Measurements from ENCODE around the gene ZNF664. TPM values are rescaled to one million over a fixed set of nuclear protein-coding genes. Genes with fewer than 3 reads are reported as not detected.

Gene ZNF664
- total RNA-seq, 2 experiments from 2014 or later: 13.4 to 19.0 TPM

DNA sequence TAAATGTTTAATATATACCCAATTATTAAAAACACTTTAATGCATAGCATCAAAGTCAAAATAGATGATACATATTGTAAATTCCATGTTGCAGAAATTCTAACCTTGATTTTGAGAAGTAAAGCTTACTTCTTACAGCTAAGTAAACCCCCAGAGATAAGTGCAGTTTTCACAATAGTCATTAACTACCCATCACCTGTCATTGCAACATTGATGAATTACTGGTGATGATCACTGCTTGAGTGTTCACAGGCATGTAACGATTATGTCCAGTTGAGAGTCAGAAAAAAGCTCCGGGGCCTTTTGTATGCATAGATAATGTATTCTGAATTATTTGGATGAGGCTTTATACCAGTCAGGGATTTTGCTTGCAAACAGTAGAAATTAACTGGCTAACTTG lies 67.7 kb downstream of the ZNF664 start:
- Mint-ChIP-seq H3K4me1 (ENCODE audit: low read depth) (peaks cover 7% of the 10 kb centered on the region), H3K9me3 (no peaks in the 10 kb centered on the region), H3K4me3 (no peak overlapping the region), H3K36me3 (ENCODE audit: low read depth) (no peaks in the 10 kb centered on the region), H3K27me3 (peaks cover 9% of the 10 kb centered on the region), H3K27ac (no peak overlapping the region)
- Histone ChIP-seq H3K9me3 (ENCODE audit: control insufficient read depth in 1 of 2, insufficient read depth in 1 of 2, low read length in 2 of 2) (no peaks in the 10 kb centered on the region), H3K27me3 (ENCODE audit: control insufficient read depth in 1 of 2, insufficient read depth in 2 of 2, low read length in 2 of 2) (peaks cover 0 to 5% of the 10 kb centered on the region in 2 experiments), H3K4me1 (ENCODE audit: insufficient read depth, low read length) (peaks cover 8% of the 10 kb centered on the region), H3K36me3 (ENCODE audit: insufficient read depth, low read length) (no peaks in the 10 kb centered on the region), H3K27ac (ENCODE audit: low read depth in 1 of 2, low read length in 2 of 2) (no peak overlapping the region), H3K4me3 (ENCODE audit: low read length) (no peak overlapping the region)
- TF ChIP-seq, protein P1, sequence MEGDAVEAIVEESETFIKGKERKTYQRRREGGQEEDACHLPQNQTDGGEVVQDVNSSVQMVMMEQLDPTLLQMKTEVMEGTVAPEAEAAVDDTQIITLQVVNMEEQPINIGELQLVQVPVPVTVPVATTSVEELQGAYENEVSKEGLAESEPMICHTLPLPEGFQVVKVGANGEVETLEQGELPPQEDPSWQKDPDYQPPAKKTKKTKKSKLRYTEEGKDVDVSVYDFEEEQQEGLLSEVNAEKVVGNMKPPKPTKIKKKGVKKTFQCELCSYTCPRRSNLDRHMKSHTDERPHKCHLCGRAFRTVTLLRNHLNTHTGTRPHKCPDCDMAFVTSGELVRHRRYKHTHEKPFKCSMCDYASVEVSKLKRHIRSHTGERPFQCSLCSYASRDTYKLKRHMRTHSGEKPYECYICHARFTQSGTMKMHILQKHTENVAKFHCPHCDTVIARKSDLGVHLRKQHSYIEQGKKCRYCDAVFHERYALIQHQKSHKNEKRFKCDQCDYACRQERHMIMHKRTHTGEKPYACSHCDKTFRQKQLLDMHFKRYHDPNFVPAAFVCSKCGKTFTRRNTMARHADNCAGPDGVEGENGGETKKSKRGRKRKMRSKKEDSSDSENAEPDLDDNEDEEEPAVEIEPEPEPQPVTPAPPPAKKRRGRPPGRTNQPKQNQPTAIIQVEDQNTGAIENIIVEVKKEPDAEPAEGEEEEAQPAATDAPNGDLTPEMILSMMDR (IDR thresholded peaks at IDR 0.05): no peak
- CTCF ChIA-PET: interaction anchor here (1.1 kb wide), 1 partner anchor 8 kb away, joined by 3 read pairs; no protein-coding TSS in a partner anchor
- no peak for DNase-seq
- intact Hi-C loops (cut with DNase I, micrococcal nuclease): no loop called here
- no peak for ATAC-seq (ENCODE audit: poor library complexity)
- POLR2A ChIA-PET: no interaction called here

DNA sequence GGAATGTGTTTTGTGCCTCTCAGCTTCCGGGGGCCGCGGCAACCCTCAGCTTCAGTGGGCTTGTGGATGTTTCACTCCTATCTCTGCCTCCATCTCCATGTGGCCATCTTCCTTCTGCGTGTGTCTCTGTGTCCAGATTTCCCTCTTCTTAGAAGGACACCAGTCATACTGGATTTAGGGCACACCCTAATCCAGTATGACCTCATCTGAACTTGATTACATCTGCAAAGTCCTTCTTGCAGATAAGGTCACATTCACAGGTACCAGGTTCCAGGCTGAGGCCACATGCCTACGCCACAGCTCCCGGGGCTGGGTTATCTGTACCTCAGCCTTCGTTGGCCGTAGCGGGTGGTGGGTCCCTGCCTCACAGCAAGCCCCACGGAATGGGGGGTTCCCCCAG lies 68.9 kb downstream of the ZNF664 start:
- Mint-ChIP-seq H3K4me1 (ENCODE audit: low read depth) (peaks cover 7% of the 10 kb centered on the region), H3K9me3 (no peaks in the 10 kb centered on the region), H3K4me3 (no peak overlapping the region), H3K27ac (no peak overlapping the region), H3K36me3 (ENCODE audit: low read depth) (no peaks in the 10 kb centered on the region), H3K27me3 (peaks cover 9% of the 10 kb centered on the region)
- ATAC-seq (ENCODE audit: poor library complexity) (no peak), DNase-seq (no peak)
- TF ChIP-seq, protein P1 (IDR thresholded peaks at IDR 0.05): no peak
- ChIA-PET CTCF (no interaction called here), POLR2A (no interaction called here)
- Histone ChIP-seq H3K4me3 (ENCODE audit: low read length) (no peak overlapping the region), H3K27ac (ENCODE audit: low read depth in 1 of 2, low read length in 2 of 2) (no peak overlapping the region), H3K9me3 (ENCODE audit: control insufficient read depth in 1 of 2, insufficient read depth in 1 of 2, low read length in 2 of 2) (peaks cover 0 to 5% of the 10 kb centered on the region in 2 experiments), H3K4me1 (ENCODE audit: insufficient read depth, low read length) (peaks cover 8% of the 10 kb centered on the region), H3K36me3 (ENCODE audit: insufficient read depth, low read length) (no peaks in the 10 kb centered on the region), H3K27me3 (ENCODE audit: control insufficient read depth in 1 of 2, insufficient read depth in 2 of 2, low read length in 2 of 2) (peaks cover 0 to 5% of the 10 kb centered on the region in 2 experiments)
- intact Hi-C loops (cut with DNase I, micrococcal nuclease): no loop called here

DNA sequence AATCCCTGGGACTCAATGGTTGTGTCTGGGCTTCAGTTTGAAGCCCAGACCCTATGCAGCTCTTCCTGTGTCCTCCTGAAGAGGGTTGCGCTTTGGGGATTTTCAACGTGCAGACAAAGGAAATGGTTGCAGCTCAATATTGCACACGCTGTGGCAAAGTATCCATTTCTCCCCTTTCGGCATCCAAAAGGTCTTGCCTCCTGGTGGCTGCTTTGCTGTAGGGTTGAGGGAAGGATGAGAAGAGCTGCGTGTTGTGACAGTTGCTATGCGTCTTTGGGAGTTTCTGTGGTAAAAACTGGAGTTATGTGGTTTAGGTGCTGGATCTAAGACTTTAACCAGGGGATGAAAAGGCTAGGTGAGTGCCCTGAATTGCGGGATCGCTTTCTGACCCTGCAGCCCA lies 71.0 kb downstream of the ZNF664 start:
- peaks cover 6% of the 10 kb centered on the region for H3K9me3 Mint-ChIP-seq
- peaks cover 3% of the 10 kb centered on the region for H3K36me3 Mint-ChIP-seq (ENCODE audit: low read depth)
- ATAC-seq (ENCODE audit: poor library complexity) (no peak), DNase-seq (no peak)
- Histone ChIP-seq H3K27me3 (ENCODE audit: control insufficient read depth in 1 of 2, insufficient read depth in 2 of 2, low read length in 2 of 2) (peaks cover 0 to 5% of the 10 kb centered on the region in 2 experiments), H3K9me3 (ENCODE audit: control insufficient read depth in 1 of 2, insufficient read depth in 1 of 2, low read length in 2 of 2) (peaks cover 2 to 15% of the 10 kb centered on the region in 2 experiments), H3K36me3 (ENCODE audit: insufficient read depth, low read length) (no peaks in the 10 kb centered on the region), H3K4me3 (ENCODE audit: low read length) (no peak overlapping the region), H3K27ac (ENCODE audit: low read depth in 1 of 2, low read length in 2 of 2) (no peak overlapping the region), H3K4me1 (ENCODE audit: insufficient read depth, low read length) (peaks cover 8% of the 10 kb centered on the region)
- no peak overlapping the region for H3K4me3 Mint-ChIP-seq
- POLR2A ChIA-PET: no interaction called here
- peaks cover 7% of the 10 kb centered on the region for H3K4me1 Mint-ChIP-seq (ENCODE audit: low read depth)
- intact Hi-C loops (cut with DNase I, micrococcal nuclease): no loop called here
- no peak overlapping the region for H3K27ac Mint-ChIP-seq
- CTCF ChIA-PET: interaction anchor here (1.6 kb wide), 1 partner anchor 728 kb away, joined by 3 read pairs; no protein-coding TSS in a partner anchor
- TF ChIP-seq, protein P1 (IDR thresholded peaks at IDR 0.05): no peak
- peaks cover 9% of the 10 kb centered on the region for H3K27me3 Mint-ChIP-seq

Measured in CD4-positive, alpha-beta T cell (primary cell).